Smooth muscle cell (in vitro differentiated cells): ENCODE data around the gene ZNF790. TPM values are rescaled to one million over a fixed set of nuclear protein-coding genes. Genes with fewer than 3 reads are reported as not detected.

Experiments
- DNase-seq: peaks from one replicate; lab custom pipeline; 2025; ENCODE audit not compliant: unreplicated experiment; lab: John Stamatoyannopoulos, UW
- H2AFZ ChIP-seq: fragments of 200-600 bp; sonication (generic); 2 replicates; pipeline ENCODE4 v1.6.0; 2016; ENCODE audit warnings: antibody characterized with exemption, low read depth, mild to moderate bottlenecking
- H3F3A ChIP-seq: fragments of 200-600 bp; sonication (generic); 2 replicates; pipeline ENCODE4 v1.6.0; 2017; ENCODE audit warnings: antibody characterized with exemption, low read depth
- H3K27ac ChIP-seq: fragments of 200-600 bp; sonication (generic); 2 replicates; pipeline ENCODE4 v1.5.1; 2016; ENCODE audit warnings: low read depth, mild to moderate bottlenecking
- H3K27me3 ChIP-seq: fragments of 200-600 bp; sonication (generic); 2 replicates; pipeline ENCODE4 v1.6.1; 2016; ENCODE audit warnings: low read depth, mild to moderate bottlenecking
- H3K36me3 ChIP-seq: fragments of 200-600 bp; sonication (generic); 2 replicates; pipeline ENCODE4 v1.5.1; 2016; ENCODE audit warnings: low read depth
- H3K4me1 ChIP-seq: fragments of 200-600 bp; sonication (generic); 2 replicates; pipeline ENCODE4 v1.5.1; 2016; ENCODE audit warnings: low read depth
- H3K4me2 ChIP-seq: fragments of 200-600 bp; sonication (generic); 2 replicates; pipeline ENCODE4 v1.6.0; 2016; ENCODE audit warnings: mild to moderate bottlenecking
- H3K4me3 ChIP-seq: fragments of 200-600 bp; sonication (generic); 2 replicates; pipeline ENCODE4 v1.5.1; 2016; ENCODE audit warnings: mild to moderate bottlenecking
- H3K79me2 ChIP-seq: fragments of 200-600 bp; sonication (generic); 2 replicates; pipeline ENCODE4 v1.6.0; 2016; ENCODE audit warnings: low read depth, mild to moderate bottlenecking
- H3K9ac ChIP-seq: fragments of 200-600 bp; sonication (generic); 2 replicates; pipeline ENCODE4 v1.6.0; 2016; ENCODE audit warnings: low read depth
- H3K9me3 ChIP-seq: fragments of 200-600 bp; sonication (generic); replicated peaks from 2 replicates; pipeline ENCODE4 v1.5.1; 2016; ENCODE audit warnings: low read depth
- H4K20me1 ChIP-seq: fragments of 200-600 bp; sonication (generic); 2 replicates; pipeline ENCODE4 v1.6.0; 2016; ENCODE audit warnings: low read depth
- CTCF ChIP-seq: fragments of 200-600 bp; sonication (generic); IDR thresholded peaks from 2 replicates; pipeline ENCODE4 v1.5.1; 2017; ENCODE audit warnings: borderline replicate concordance, mild to moderate bottlenecking, antibody characterized with exemption; ENCODE audit not compliant: insufficient read depth, poor library complexity, severe bottlenecking
- WGBS: methylation state at CpG from one replicate; pipeline ENCODE4 v1.1.7; 2016; ENCODE audit warnings: low lambda C conversion rate; 5-methylcytosine and 5-hydroxymethylcytosine counted together
- polyA plus RNA-seq: library from polyadenylated mRNA; unstranded; fragments of >200 nt; fragmentation: Nextera tagmentation; extraction: Ambion mirVana; gene quantifications from 2 replicates; pipeline ENCODE4 v1.2.1, GENCODE V29; 2016
- total RNA-seq: library from RNA; depleted of rRNA; stranded (reverse); fragments of >200 nt; gene quantifications from 2 replicates; pipeline ENCODE4 v1.2.3, GENCODE V29; 2014

Gene ZNF790
- total RNA-seq, result 7.8 and 12.6 TPM in 2 replicates
- 2.6 and 5.0 TPM in 2 replicates for polyA plus RNA-seq

- H3K79me2 ChIP-seq, result peaks cover 46% of the 10 kb centered on the region
- H3K36me3 ChIP-seq, result peaks cover 14% of the 10 kb centered on the region
- H4K20me1 ChIP-seq, result no peaks in the 10 kb centered on the region
- peak within 1 kb of the TSS; percentile 91 for H2AFZ ChIP-seq
- H3K9me3 ChIP-seq, result peaks cover 14% of the 10 kb centered on the region
- H3F3A ChIP-seq, result no peaks in the 10 kb centered on the region
- no peaks in the 10 kb centered on the region for H3K27me3 ChIP-seq
- H3K4me3 ChIP-seq, result peak within 1 kb of the TSS; percentile 73
- WGBS, result under 1% methylated on average over 56 of the region's 56 CpGs
- peak within 1 kb of the TSS; percentile 82 for H3K4me2 ChIP-seq
- peak; percentile 57 for DNase-seq
- TF ChIP-seq CTCF, result no peak
- peak within 1 kb of the TSS; percentile 80 for H3K9ac ChIP-seq
- peak within 1 kb of the TSS; percentile 74 for H3K27ac ChIP-seq
- peaks cover 5% of the 10 kb centered on the region for H3K4me1 ChIP-seq
Observed at GRCh38 chr19:36837906-36838783, at the start of gene ZNF790. Gene ZNF790 (minus strand): TSS chr19:36838387. CDS start chr19:36825619, 12,768 bp downstream.

GRCh38 chr19:36876993-36877938 is 39.1 kb upstream of the ZNF790 start:
- H4K20me1 ChIP-seq, result no peaks in the 10 kb centered on the region
- TF ChIP-seq CTCF, result no peak
- H3K27me3 ChIP-seq, result no peaks in the 10 kb centered on the region
- H3K4me3 ChIP-seq, result no peak overlapping the region
- H3K9me3 ChIP-seq, result peaks cover 88% of the 10 kb centered on the region
- H3K79me2 ChIP-seq, result peaks cover 3% of the 10 kb centered on the region
- no peak overlapping the region for H3K4me2 ChIP-seq
- H3K9ac ChIP-seq, result no peak overlapping the region
- H3K4me1 ChIP-seq, result no peaks in the 10 kb centered on the region
- no peak overlapping the region for H2AFZ ChIP-seq
- no peak overlapping the region for H3K27ac ChIP-seq
- H3F3A ChIP-seq, result no peaks in the 10 kb centered on the region
- DNase-seq, result no peak
- peaks cover 72% of the 10 kb centered on the region for H3K36me3 ChIP-seq
- WGBS, result 97% methylated on average over 10 of the region's 10 CpGs

- H3K9me3 ChIP-seq, result peaks cover 18% of the 10 kb centered on the region
- H3K27ac ChIP-seq, result no peak overlapping the region
- H3K27me3 ChIP-seq, result no peaks in the 10 kb centered on the region
- peaks cover 13% of the 10 kb centered on the region for H3K4me1 ChIP-seq
- no peaks in the 10 kb centered on the region for H3F3A ChIP-seq
- TF ChIP-seq CTCF, result no peak
- peak overlapping the region; percentile 88 for H3K4me2 ChIP-seq
- no peaks in the 10 kb centered on the region for H4K20me1 ChIP-seq
- H3K9ac ChIP-seq, result no peak overlapping the region
- peak overlapping the region; percentile 99 for H2AFZ ChIP-seq
- peaks cover 21% of the 10 kb centered on the region for H3K36me3 ChIP-seq
- H3K4me3 ChIP-seq, result peak overlapping the region; percentile 87
- DNase-seq, result no peak
- peaks cover 24% of the 10 kb centered on the region for H3K79me2 ChIP-seq
- WGBS, result 97% methylated on average over 3 of the region's 3 CpGs
Observed at GRCh38 chr19:36851898-36852297, 13.7 kb upstream of the ZNF790 start.
